PFSK-1 (cell line): Measurements from ENCODE around the gene GPC4.

ENCODE experiments used
- FOXP2 ChIP-seq: optimal IDR thresholded peaks from 2 replicates; pipeline ENCODE3; 2011; ENCODE audit warnings: borderline replicate concordance, control low read depth, inconsistent platforms; ENCODE audit not compliant: insufficient read depth; ENCODE audit errors: extremely low read length, extremely low read depth
- POLR2AphosphoS5 ChIP-seq: IDR thresholded peaks from 2 replicates; pipeline ENCODE4 v1.6.1; 2012; ENCODE audit warnings: low read depth, mild to moderate bottlenecking, control low read depth, low read length, moderate library complexity
- SIN3A ChIP-seq: IDR thresholded peaks from 2 replicates; pipeline ENCODE4 v1.6.1; 2012; ENCODE audit warnings: mild to moderate bottlenecking, low read length, moderate library complexity, borderline replicate concordance; ENCODE audit not compliant: insufficient read depth
- TAF1 ChIP-seq: IDR thresholded peaks from 2 replicates; pipeline ENCODE4 v1.6.1; 2012; ENCODE audit warnings: low read length, control low read depth, borderline replicate concordance; ENCODE audit not compliant: insufficient read depth
- TF ChIP-seq, protein P1 (sequence below), 2 experiments: IDR thresholded peaks; 2 replicates each; pipeline versions ENCODE4 v1.6.1 to v1.8.0; 2011 to 2012; ENCODE audit warnings: low read depth in 2 of 2, low read length in 2 of 2, control low read depth in 1 of 2, inconsistent platforms in 1 of 2, mild to moderate bottlenecking in 1 of 2, moderate library complexity in 1 of 2; ENCODE audit not compliant: insufficient read depth in 1 of 2

The GPC4 gene

DNA sequence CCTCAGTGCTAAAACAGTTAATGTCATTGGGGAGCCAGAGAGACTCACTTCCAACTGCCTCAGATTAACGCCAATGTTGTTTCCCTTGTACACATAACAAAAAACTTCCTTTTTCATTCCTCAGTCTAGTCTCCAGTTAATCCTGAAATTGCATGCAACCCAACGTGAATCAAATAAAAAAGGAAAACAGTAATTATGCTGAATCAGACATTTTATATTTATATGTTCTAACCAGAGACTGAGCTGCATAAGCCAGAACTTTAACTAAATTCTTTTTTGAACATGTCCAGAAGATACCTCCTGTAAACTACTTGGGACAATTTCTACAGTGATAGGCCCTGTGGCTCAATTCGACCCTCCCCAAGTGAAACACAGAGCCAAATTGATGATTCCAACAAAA, 4.7 kb downstream of the GPC4 start:
- TF ChIP-seq TAF1: no peak
- TF ChIP-seq SIN3A: no peak
- no peak for TF ChIP-seq FOXP2
- TF ChIP-seq, protein P1, sequence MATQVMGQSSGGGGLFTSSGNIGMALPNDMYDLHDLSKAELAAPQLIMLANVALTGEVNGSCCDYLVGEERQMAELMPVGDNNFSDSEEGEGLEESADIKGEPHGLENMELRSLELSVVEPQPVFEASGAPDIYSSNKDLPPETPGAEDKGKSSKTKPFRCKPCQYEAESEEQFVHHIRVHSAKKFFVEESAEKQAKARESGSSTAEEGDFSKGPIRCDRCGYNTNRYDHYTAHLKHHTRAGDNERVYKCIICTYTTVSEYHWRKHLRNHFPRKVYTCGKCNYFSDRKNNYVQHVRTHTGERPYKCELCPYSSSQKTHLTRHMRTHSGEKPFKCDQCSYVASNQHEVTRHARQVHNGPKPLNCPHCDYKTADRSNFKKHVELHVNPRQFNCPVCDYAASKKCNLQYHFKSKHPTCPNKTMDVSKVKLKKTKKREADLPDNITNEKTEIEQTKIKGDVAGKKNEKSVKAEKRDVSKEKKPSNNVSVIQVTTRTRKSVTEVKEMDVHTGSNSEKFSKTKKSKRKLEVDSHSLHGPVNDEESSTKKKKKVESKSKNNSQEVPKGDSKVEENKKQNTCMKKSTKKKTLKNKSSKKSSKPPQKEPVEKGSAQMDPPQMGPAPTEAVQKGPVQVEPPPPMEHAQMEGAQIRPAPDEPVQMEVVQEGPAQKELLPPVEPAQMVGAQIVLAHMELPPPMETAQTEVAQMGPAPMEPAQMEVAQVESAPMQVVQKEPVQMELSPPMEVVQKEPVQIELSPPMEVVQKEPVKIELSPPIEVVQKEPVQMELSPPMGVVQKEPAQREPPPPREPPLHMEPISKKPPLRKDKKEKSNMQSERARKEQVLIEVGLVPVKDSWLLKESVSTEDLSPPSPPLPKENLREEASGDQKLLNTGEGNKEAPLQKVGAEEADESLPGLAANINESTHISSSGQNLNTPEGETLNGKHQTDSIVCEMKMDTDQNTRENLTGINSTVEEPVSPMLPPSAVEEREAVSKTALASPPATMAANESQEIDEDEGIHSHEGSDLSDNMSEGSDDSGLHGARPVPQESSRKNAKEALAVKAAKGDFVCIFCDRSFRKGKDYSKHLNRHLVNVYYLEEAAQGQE (IDR thresholded peaks at IDR 0.05; ENCODE audit: insufficient read depth in 1 of 2, low read depth in 2 of 2, low read length in 2 of 2): no peak
- TF ChIP-seq POLR2AphosphoS5: no peak

DNA sequence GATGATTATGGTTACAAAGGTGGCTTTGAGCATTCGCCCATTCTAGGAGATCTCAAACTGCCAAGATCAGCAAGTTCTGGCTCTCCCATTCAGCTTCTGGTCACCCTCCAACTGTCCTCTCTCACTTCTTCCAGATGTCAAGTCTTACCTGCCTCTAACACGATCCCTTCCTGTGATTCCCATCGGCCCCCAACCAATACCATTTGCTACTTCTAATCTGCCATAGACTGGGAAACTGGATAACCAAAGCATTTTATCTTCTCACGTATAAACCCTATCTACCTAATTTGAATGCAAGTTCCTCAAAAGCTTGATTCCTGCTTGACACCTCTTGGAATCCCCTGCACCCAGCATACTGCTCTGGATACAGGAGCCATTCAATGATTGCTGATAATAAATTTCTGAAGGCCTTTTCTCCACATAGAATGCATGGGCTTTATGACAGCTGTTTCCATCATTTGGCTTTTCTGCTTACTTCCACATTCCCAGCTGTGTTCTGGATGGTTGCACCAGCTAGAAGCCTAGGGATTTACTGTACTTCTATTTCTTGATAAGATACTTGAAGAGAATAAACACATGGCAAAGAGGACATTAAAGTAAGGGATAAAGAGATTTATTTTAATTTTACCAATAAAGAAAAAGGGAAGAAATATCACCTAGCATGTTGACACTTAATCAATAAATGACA, 9.6 kb downstream of the GPC4 start:
- TF ChIP-seq, protein P1 (IDR thresholded peaks at IDR 0.05; ENCODE audit: insufficient read depth in 1 of 2, low read depth in 2 of 2, low read length in 2 of 2): no peak
- TF ChIP-seq FOXP2: no peak
- no peak for TF ChIP-seq TAF1
- no peak for TF ChIP-seq SIN3A
- TF ChIP-seq POLR2AphosphoS5: no peak

- no peak for TF ChIP-seq POLR2AphosphoS5
- no peak for TF ChIP-seq FOXP2
- TF ChIP-seq, protein P1 (IDR thresholded peaks at IDR 0.05; ENCODE audit: insufficient read depth in 1 of 2, low read depth in 2 of 2, low read length in 2 of 2): no peak
- no peak for TF ChIP-seq SIN3A
- no peak for TF ChIP-seq TAF1
Observed at GRCh38 chrX:133403984-133404383, 11.3 kb downstream of the GPC4 start.

GRCh38 chrX:133402830-133403625, 12.3 kb downstream of the GPC4 start:
- TF ChIP-seq, protein P1 (IDR thresholded peaks at IDR 0.05; ENCODE audit: insufficient read depth in 1 of 2, low read depth in 2 of 2, low read length in 2 of 2): no peak
- no peak for TF ChIP-seq SIN3A
- no peak for TF ChIP-seq POLR2AphosphoS5
- no peak for TF ChIP-seq TAF1
- TF ChIP-seq FOXP2: no peak
